Measurements from ENCODE around the gene CYB561A3.

GRCh38 chr11:61362542-61362875 lies 827 bp upstream of the CYB561A3 start:
- TF ChIP-seq SPEN (CRISPR knock-in tag; IDR thresholded peaks at IDR 0.05; ENCODE audit: low read depth) (no peak), POLR2AphosphoS5 (IDR thresholded peaks at IDR 0.05; ENCODE audit: low read depth, low read length) (no peak), ZFP36 (IDR thresholded peaks at IDR 0.05; ENCODE audit: borderline replicate concordance, low read depth, low read length, partially characterized antibody) (no peak), KAT8 (CRISPR knock-in tag; IDR thresholded peaks at IDR 0.05) (no peak), ZBTB8A (CRISPR knock-in tag; IDR thresholded peaks at IDR 0.05; ENCODE audit: borderline replicate concordance, low read depth) (no peak), RXRB (CRISPR knock-in tag; IDR thresholded peaks at IDR 0.05; ENCODE audit: borderline replicate concordance) (no peak)

All from HepG2 (cell line).